Anterior cingulate cortex (tissue), 58 donors: ENCODE results near the gene HOMER1.
"Not testable (repeated sequence)": the region's sequence is repeated elsewhere in the genome, so short reads cannot be mapped to it uniquely, and the experiment has no call there.

Experiments used
- DNase-seq, 58 donors: peaks; one replicate each; lab custom pipeline; 2025; lab: John Stamatoyannopoulos, UW

The HOMER1 gene

DNA sequence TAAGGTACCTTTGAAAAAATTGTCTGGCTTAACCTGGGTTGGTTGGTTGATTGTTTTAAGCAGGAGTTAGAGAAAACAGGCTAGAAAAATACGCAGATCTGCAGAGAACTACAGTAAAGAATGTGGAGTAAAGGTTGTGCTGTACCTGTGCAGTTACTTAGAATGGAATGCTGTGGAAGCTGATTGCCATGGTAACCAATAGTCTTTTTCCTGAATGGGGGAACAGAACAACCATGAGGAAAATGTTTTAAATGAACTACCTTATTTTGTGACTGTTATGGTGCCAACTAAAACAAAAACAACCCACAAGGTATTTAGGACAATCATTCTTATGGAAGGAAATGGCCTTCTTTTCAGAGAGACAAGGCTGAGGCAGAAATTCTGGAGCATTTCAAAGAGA lies 4.8 kb upstream of the HOMER1 start:
- no peak for DNase-seq

DNA sequence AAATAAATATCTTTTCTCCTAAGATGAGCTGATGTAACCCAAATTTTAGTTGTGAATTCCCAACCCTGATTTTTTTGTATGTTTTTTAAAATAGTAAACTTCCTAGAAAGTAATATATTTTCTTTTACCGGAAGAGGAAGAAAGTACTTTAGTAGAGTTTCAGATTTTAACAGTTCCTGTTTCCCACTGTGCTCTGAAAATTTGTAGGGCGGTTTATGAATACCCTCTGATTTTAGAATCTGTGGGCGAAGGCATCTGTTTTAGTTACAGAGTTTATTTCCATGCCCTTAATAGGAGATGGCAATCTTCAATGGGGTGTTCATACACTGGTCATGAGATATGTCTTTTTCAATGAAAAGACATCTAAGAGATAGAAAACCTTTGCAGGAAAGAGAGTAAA lies 3.7 kb upstream of the HOMER1 start:
- no peak for DNase-seq

DNA sequence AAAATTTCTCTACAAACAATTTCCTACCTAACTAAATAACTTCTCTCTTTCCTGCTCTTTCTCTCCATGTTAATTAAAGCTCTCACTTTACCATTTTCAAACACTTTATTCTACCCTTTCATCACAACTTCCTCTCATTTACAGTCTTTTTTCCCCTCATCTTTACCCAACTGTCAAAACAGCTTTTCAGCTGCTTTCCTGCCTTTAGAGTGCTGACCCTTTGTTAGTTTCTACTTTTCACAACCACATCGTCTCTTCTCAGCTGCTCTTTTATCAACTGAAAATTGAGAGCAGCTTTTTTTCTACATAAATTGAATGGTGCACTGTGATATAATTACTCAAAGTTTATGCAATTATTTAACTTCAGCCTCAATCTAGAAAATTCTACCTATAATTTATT lies 3.1 kb upstream of the HOMER1 start:
- DNase-seq = no peak

DNA sequence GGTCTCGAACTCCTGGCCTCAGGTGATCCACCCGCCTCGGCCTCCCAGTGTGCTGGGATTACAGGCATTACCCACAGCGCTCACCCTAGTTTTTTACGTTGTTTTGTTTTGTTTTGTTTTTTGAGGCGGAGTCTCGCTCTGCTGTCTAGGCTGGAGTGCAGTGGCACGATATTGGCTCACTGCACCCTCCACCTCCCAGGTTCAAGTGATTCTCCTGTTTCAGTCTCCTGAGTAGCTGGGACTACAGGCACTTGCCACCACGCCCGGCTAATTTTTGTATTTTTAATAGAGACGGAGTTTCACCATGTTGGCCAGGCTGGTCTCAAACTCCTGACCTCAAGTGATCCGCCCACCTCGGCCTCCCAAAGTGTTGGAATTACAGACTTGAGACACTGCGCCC lies 2.4 kb upstream of the HOMER1 start:
- not testable (repeated sequence) for DNase-seq

DNA sequence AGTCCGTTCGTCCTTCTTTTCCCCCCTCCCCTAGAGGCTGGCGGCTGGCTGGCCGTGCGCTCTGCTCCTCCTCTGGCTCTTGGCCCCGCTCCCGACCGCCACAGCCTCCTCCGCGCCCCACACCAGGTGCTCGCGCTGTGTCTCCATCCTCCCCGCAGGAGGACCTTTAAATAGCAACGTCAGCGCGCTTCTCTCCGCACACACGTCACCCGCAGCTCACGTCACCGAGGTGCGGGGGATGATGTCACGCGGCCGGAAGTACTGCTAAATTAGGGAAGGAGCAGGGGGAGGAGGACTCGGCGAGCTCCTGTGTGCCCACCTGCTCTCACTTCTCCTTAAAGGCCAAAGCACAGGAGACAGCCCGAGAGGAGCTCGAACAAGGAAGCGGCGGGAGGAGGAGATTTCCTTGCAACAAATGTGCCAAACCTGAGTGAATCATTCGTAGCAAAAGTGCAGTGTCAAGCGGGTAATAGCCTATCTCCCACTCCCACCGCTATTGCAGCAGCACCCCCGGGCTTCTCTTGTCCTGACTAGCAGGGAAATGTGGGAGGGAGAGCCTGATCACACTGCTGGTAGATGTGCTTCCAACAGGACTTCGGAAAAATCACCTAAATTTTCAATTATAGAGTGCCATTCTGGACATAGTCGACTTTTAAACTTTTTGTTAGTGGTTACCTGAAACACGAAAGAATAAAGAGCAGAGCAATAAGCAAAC lies 614 bp upstream of the HOMER1 start:
- peak; percentile 47 to 94 (median 86) for DNase-seq

DNA sequence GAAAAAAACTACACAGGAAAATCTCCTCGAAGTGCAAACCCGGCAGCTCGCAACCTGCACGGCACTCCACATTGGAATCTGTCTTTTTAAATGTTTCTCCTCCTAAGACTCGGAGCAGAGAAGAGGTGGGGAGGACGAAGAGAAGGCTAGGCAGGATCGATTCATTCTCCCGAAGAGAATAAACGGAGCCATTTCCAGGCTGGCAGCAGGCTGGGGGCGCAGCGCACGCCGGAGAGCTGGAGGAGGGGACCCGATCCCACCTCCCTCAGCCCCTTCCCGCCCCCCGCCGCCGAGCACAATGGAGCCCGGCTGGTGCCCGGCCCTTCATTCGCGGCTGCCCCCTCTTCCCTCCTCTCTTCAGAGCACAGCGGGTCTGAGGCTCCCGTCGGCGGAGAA lies 628 bp downstream of the HOMER1 start:
- DNase-seq = peak in 15 of 58 donors; percentile 26 to 69 (median 51)

DNA sequence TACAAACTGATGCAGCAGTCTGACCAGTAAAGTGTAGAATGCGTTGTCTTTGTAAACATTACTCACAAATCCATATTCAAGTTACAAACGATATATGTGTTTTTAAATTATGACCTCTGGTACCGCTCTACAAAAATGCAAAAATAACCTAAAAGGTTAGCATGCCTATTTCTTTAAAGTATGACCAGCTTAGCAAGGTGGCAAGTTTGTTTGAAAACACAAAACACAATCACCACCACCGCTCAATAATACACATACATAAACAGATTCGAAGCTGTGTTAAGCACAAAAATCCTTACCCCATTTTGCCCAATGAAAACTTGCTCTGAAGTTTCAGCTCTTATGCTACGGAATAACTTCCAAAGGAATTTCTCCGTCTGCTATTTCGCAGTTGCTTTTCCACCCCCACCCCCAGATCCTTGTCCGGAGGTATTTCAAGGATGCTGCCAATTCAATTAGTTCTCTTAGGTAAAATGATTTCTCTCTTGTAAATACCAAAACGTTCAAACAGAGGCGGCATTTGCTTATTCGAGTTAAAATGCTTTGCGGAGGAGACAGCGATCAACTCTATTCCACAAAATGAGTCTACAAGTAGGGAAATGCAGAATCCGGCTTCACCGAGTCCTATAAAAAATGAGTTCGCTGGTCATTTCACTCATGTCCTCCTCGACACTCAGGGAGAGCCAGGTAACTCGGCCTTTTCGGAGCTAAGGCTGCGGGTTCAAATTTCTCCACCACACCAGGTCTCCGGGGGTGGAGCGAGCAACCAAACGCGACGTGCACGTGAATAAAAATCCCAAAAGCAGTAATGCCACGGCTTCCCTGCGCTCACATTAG lies 1.2 kb downstream of the HOMER1 start:
- DNase-seq = peak in 5 of 58 donors; percentile 7 to 37 (median 13)

DNA sequence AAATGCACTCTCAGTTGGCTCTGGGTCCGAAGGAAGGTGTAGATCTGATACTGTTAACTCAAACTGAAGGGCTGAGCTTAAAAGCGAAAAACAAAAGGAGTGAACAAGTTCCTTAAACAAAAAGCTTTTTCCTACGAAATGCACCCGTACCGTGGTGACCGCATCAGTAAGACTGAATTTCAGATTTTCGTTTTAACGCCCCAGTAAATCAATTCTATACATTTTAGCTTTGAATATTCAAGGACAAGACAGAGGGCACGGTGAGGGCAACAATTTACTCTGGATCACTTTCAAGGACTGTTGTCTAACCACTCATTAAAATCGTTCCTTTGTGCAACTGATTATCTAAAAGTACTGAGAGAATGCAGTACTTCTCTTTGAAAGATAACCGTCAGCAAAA lies 1.9 kb downstream of the HOMER1 start:
- DNase-seq = no peak

DNA sequence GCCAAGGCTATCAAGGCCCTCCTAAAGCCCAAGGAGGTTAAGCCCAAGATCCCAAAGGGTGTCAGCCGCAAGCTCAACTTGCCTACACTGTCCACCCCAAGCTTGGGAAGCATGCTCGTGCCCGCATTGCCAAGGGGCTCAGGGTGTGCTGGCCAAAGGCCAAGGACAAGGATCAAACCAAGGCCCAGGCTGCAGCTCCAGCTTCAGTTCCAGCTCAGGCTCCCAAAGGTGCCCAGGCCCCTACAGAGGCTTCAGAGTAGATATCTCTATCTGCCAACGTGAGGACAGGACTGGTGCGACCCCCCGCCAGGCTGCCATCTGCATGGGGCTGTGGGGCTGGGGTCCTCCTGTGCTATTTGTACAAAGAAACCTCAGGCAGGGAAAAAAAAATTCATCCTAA lies 3.3 kb downstream of the HOMER1 start:
- peak in 4 of 58 donors; percentile 0 to 43 (median 7) for DNase-seq

DNA sequence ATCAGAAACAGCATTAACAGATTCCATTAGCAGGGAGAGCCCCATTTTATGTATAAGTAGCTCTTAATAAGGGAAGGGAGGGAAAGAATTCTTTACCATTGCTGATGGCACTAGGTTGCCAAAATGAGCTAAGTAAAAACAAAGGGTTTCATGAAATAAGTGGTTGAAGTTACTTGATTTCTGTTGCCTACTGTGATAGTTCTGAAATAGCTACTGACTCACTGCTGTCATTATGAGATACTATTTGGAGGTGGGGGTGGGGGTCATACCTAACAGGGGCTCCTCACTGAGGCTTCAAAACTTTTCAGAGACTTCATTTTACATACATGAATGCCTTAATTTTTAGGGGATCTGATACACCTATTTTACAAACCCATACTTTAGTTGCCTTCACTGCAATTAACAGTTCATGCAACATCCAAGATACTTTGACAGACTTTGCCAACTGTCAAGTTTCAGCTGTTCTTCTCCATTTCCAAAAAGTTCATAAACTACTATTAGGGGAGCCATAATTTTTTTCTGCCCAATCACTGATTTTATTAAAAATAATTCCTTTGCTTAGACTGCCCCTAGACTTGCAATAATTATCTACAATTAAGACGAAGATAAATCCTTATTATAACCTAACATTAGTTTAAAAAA lies 4.6 kb downstream of the HOMER1 start:
- DNase-seq = no peak

DNA sequence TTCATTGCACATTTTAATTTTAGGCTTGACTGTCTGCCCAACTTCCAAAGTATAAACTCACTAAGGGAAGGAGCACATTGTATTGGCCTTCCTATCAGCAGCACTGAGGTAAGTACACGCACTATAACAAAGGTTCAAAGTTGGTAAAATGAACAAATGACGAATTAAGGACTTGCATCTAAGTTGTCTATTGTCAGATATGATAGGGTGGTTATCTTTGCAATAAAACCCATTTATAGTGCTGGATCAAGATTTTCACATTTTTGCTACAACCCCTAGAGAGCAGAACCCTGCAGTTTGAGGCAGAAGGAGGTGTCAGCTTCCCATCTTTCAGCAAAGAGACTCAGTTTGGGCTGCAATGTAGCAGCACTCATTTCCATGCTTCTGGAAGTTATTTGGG lies 5.1 kb downstream of the HOMER1 start:
- no peak for DNase-seq

DNA sequence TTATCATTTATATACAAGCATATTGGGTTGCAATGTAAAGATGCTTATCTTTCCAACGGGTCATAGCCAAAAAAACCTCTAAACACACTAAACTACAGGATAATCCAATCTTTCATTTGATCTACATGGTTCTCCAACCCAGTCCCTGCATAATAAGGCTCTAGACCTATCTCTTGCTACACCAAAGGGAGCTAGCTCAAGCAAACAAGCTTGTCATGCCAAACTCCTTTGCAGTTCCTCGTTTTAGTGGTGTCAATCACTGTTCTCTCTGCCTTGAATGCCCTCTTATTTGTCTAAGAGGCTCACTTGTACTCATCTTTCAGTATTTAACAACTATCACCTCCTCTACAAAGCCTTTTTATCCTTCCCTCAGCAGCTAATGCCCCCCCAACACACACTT lies 5.6 kb downstream of the HOMER1 start:
- DNase-seq = no peak

DNA sequence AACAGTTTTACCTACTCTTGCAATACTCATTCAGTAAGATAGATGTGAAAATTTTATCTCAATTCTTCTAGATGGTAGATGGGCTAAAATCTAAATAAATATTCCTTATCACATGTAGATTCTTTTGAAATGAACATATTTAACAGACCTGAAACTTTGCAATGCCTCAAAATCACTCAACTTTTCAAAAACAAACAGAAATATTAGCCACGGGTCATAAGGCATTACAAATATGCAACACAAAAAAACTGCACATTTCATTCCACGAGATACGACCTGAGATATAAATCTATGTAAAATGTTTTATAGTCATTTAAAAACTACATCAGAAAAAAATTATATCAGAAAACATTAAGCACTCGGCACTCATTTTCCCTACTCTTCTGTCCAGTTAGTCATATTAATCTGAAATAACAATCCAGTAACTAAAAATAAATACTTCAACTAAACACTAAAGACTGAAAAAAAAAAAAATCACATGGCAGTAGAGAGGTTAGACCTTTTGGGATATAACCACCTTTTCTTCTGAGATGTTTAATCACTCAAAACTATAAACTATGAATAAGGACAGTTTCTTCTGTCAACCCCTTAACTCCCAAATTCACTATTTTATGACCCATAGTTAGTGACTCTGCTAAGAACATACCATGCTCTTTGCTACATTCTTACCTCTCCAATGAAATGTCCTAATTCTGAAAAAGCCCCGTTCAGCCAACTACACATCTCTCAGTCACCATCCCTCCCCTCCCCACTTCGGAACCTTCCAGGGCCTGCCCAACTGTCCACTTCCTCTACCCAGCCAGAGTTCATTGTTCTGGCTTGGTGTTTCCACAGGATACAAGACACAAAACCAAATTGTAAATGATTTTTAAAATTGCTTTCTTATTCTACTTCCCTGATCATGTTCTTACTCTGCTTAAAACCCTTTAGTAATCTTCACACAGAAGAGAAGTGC lies 6.4 kb downstream of the HOMER1 start:
- no peak for DNase-seq

DNA sequence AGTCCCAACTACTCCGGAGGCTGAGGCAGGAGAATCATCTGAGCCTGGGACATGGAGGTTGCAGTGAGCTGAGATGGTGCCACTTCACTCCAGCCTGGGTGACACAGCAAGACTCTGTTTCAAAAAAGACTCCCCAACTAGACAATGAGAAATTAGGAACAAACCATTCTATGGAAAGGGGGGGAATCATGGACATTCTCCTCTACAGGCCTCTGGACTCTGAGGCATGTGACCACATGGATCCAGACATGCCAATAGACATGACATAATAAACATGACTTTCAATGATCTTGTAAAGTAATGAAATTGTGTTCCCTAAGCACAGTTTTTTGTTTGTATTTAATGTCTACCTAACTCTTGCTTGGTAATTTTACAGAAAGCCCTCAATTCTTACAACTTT lies 8.8 kb downstream of the HOMER1 start:
- no peak for DNase-seq

DNA sequence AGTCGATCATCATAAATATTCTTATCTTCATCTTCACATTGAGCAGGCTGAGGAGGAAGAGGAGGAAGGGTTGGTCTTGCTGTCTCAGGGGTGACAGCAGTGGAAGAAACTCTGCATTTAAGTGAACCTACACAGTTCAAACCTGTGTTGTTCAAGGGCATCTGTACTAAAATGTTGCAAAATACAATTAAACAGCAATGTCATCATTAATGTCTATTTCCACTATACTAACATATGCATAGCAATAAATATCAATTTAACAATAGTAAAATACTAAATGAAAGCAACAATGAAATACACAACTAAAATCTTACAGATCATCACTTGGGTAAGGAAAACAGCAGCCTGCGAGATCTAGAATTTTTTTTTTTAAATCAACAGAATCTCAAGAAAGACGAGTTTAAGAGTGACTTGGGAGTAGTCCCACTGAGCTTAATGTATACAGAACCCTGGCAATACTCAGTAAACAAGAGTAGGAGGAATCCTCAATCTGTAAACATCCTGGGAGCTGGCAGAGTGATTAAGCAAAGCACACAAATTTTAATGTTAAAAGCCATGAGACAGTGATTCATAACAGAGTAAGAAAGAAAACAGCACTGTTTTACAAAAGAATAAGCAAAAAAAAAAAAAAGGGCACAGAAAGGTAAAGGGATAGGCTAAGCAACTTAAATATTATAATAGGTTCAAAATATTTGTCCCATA lies 10.0 kb downstream of the HOMER1 start:
- DNase-seq = no peak

DNA sequence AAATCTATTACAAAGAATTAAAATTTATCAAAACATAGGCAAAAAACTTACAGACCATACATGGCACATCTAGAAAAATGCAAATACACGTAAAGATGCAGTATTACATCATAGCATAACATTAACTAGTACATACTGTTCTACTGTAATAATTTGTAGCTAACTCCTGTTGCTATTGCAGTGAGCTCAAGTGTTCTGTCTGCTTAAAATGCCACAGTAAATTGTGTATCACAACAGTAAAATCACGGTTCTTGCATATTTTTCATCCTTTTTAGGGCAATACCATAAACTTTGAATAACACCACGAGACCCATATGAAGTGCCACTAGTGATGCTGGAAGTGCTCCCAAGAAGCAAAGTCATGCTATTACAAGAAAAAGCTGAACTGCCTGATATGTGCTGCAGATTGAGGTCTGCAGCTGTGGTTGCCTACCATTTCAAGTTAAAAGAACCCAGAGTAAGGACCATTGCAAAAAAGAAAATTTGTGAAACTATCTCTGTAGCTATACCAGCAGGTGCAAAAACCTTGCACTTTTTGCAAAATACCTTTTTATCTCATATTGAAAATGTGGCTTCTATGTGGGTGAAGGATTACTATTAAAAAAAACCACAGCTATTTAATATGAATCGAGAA lies 14.2 kb downstream of the HOMER1 start:
- DNase-seq = no peak

DNA sequence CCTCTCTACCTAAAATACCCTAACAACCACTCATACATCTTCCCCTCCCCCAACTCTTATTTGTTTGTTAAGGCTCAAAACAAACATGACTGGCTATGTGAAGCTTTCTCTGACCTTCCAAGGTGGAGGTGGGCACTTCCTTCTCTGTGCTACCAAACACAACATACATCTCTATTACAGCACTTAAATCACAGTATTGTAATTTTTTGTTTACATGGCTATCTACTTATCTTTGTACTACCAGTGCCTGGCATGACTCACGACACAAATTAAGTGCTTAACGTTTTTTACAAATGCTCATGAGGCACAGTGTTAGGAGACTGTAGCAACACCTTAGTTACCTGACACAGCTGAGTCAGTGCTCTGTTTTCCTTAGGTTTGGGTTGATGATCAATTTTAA lies 18.6 kb downstream of the HOMER1 start:
- no peak for DNase-seq

DNA sequence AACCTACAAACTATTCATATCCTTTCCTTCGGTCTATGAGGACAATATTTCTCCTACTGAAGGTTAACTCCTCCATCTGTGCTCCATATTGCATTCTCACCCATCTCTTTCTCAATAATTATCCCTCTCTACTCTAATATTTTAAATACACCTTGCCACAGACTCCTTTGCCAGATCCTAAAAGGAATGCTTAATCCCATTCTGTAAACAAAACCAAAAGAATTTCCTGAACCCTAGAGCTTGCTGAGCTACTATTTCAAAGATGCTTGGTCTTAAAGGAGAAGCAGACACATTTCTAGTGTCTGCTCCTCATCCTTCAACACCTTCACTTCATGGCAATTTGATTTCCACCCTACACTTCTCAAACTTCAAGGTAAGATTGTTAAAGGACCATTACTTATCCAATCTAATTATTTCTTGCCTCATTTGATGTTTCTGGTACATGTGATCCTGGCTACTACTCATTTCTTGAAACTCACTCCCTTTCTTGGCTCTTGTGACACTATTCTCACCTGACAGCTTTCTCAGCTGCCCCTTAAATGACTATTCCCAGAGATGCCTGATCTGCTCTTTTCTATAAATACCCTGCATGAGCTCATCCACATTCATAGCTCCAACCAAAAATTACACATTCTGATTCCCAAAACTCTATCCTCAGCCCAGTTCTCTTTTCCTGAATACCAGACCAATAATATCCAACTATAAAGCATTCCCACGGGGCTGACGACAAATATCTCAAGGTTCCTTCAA lies 20.2 kb downstream of the HOMER1 start:
- no peak for DNase-seq
